ENCODE results near the gene PDE6A. TPM values are rescaled to one million over a fixed set of nuclear protein-coding genes. Genes with fewer than 3 reads are reported as not detected.

PDE6A gene
- total and polyA plus RNA-seq, 9 of the 15 experiments (the other 6 are each of a cell fraction or from before 2014, with no cell fraction given), result 0.01 to 0.04 (median 0.01) TPM; not detected in 6

- TF ChIP-seq ZNF3 (CRISPR knock-in tag; IDR thresholded peaks at IDR 0.05), result no peak
- peak in 1 of 2 experiments; percentile 77; a peak in 1 of 4 replicates for TF ChIP-seq ZNF639 (CRISPR knock-in tag; conservative IDR thresholded peaks at IDR 0.05 in 1 of 2, IDR thresholded peaks at IDR 0.05 in 1 of 2)
- TF ChIP-seq TCF7 (IDR thresholded peaks at IDR 0.05; ENCODE audit: borderline replicate concordance), result no peak
- TF ChIP-seq, protein P1, sequence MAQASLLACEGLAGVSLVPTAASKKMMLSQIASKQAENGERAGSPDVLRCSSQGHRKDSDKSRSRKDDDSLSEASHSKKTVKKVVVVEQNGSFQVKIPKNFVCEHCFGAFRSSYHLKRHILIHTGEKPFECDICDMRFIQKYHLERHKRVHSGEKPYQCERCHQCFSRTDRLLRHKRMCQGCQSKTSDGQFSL (CRISPR knock-in tag; IDR thresholded peaks at IDR 0.05), result no peak
- TF ChIP-seq, protein P1 (tag; IDR thresholded peaks at IDR 0.05), result no peak
- no peak; a peak in 1 of 4 replicates for TF ChIP-seq KDM4B (IDR thresholded peaks at IDR 0.05; ENCODE audit: borderline replicate concordance in 2 of 2, low read depth in 1 of 2)
- TF ChIP-seq, protein P2, sequence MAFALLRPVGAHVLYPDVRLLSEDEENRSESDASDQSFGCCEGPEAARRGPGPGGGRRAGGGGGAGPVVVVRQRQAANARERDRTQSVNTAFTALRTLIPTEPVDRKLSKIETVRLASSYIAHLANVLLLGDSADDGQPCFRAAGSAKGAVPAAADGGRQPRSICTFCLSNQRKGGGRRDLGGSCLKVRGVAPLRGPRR (CRISPR knock-in tag; IDR thresholded peaks at IDR 0.05), result no peak
- TF ChIP-seq BACH1 (tag; IDR thresholded peaks at IDR 0.05), result no peak
- TF ChIP-seq PHB2 (IDR thresholded peaks at IDR 0.05; ENCODE audit: low read depth), result no peak
- no peak for TF ChIP-seq NR3C1 (CRISPR knock-in tag; IDR thresholded peaks at IDR 0.05)
- TF ChIP-seq, protein P3, sequence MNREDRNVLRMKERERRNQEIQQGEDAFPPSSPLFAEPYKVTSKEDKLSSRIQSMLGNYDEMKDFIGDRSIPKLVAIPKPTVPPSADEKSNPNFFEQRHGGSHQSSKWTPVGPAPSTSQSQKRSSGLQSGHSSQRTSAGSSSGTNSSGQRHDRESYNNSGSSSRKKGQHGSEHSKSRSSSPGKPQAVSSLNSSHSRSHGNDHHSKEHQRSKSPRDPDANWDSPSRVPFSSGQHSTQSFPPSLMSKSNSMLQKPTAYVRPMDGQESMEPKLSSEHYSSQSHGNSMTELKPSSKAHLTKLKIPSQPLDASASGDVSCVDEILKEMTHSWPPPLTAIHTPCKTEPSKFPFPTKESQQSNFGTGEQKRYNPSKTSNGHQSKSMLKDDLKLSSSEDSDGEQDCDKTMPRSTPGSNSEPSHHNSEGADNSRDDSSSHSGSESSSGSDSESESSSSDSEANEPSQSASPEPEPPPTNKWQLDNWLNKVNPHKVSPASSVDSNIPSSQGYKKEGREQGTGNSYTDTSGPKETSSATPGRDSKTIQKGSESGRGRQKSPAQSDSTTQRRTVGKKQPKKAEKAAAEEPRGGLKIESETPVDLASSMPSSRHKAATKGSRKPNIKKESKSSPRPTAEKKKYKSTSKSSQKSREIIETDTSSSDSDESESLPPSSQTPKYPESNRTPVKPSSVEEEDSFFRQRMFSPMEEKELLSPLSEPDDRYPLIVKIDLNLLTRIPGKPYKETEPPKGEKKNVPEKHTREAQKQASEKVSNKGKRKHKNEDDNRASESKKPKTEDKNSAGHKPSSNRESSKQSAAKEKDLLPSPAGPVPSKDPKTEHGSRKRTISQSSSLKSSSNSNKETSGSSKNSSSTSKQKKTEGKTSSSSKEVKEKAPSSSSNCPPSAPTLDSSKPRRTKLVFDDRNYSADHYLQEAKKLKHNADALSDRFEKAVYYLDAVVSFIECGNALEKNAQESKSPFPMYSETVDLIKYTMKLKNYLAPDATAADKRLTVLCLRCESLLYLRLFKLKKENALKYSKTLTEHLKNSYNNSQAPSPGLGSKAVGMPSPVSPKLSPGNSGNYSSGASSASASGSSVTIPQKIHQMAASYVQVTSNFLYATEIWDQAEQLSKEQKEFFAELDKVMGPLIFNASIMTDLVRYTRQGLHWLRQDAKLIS (CRISPR knock-in tag; IDR thresholded peaks at IDR 0.05), result peak; percentile 74
- no peak for TF ChIP-seq MYNN (IDR thresholded peaks at IDR 0.05)
- no peak for TF ChIP-seq MYNN (CRISPR knock-in tag; IDR thresholded peaks at IDR 0.05)
- TF ChIP-seq HMG20B (CRISPR knock-in tag; IDR thresholded peaks at IDR 0.05), result no peak
- no peak for TF ChIP-seq CSDE1 (IDR thresholded peaks at IDR 0.05)
- peak; percentile 98 for TF ChIP-seq RAD51 (IDR thresholded peaks at IDR 0.05; ENCODE audit: borderline replicate concordance, low read depth)
- TF ChIP-seq ZNF324 (CRISPR knock-in tag; IDR thresholded peaks at IDR 0.05), result no peak
- TF ChIP-seq ZNF717 (CRISPR knock-in tag; IDR thresholded peaks at IDR 0.05), result no peak
- no peak for TF ChIP-seq ZBTB8A (IDR thresholded peaks at IDR 0.05; ENCODE audit: partially characterized antibody)
- no peak for TF ChIP-seq RHOXF2B (CRISPR knock-in tag; conservative IDR thresholded peaks at IDR 0.05)
- TF ChIP-seq ZBTB17 (CRISPR knock-in tag; IDR thresholded peaks at IDR 0.05), result no peak
These were observed 15.9 kb upstream of the PDE6A start, which contains the start of gene SLC26A2 (continued) for GRCh38 chr5:149960272-149961185.
